Chondrocyte (in vitro differentiated cells): Measurements from ENCODE around the gene MYCL. TPM values are rescaled to one million over a fixed set of nuclear protein-coding genes. Genes with fewer than 3 reads are reported as not detected.

Experiments used
- DNase-seq: peaks from one replicate; pipeline ENCODE4 v3.0.0; 2021; ENCODE audit warnings: mixed read lengths, low spot score
- H3K27ac Mint-ChIP-seq: one replicate; pipeline ENCODE4 v1.8.0; 2021; ENCODE audit warnings: mild to moderate bottlenecking, moderate library complexity, mixed read lengths; ENCODE audit not compliant: unreplicated experiment
- H3K27me3 Mint-ChIP-seq: 2 replicates; pipeline ENCODE4 v1.8.0; 2021; ENCODE audit warnings: low read depth, mixed read lengths
- H3K36me3 Mint-ChIP-seq: 2 replicates; pipeline ENCODE4 v1.8.0; 2021; ENCODE audit warnings: low read depth, mixed read lengths
- H3K4me1 Mint-ChIP-seq: 2 replicates; pipeline ENCODE4 v1.8.0; 2021; ENCODE audit warnings: low read depth, mild to moderate bottlenecking, mixed read lengths
- H3K4me3 Mint-ChIP-seq: one replicate; pipeline ENCODE4 v1.8.0; 2021; ENCODE audit warnings: mild to moderate bottlenecking, moderate library complexity, mixed read lengths; ENCODE audit not compliant: unreplicated experiment
- H3K9me3 Mint-ChIP-seq: 2 replicates; pipeline ENCODE4 v1.8.0; 2021; ENCODE audit warnings: low read depth, mixed read lengths
- CTCF ChIP-seq: fragments of 200-600 bp; sonication (generic); IDR thresholded peaks from 2 replicates; pipeline ENCODE4 v1.5.0; 2021; ENCODE audit warnings: antibody characterized with exemption, mild to moderate bottlenecking, moderate library complexity
- total RNA-seq: library from RNA; stranded (reverse); gene quantifications from 3 replicates; pipeline ENCODE4 v1.2.1, GENCODE V29; 2021

MYCL gene
- total RNA-seq, 1 donor from 2014 or later, result 0.47 TPM

GRCh38 chr1:39886757-39887231 lies 14.9 kb downstream of the MYCL start:
- TF ChIP-seq CTCF, result no peak
- Mint-ChIP-seq H3K9me3 (no peaks in the 10 kb centered on the region), H3K27ac (no peak overlapping the region), H3K4me1 (peaks cover 17% of the 10 kb centered on the region), H3K27me3 (no peaks in the 10 kb centered on the region), H3K4me3 (no peak overlapping the region), H3K36me3 (no peaks in the 10 kb centered on the region)
- DNase-seq, result no peak

GRCh38 chr1:39885516-39885915 lies 16.2 kb downstream of the MYCL start:
- no peaks in the 10 kb centered on the region for H3K36me3 Mint-ChIP-seq
- no peak overlapping the region for H3K27ac Mint-ChIP-seq
- no peak for TF ChIP-seq CTCF
- no peaks in the 10 kb centered on the region for H3K27me3 Mint-ChIP-seq
- H3K9me3 Mint-ChIP-seq, result no peaks in the 10 kb centered on the region
- H3K4me1 Mint-ChIP-seq, result peaks cover 19% of the 10 kb centered on the region
- DNase-seq, result no peak
- no peak overlapping the region for H3K4me3 Mint-ChIP-seq

- H3K36me3 Mint-ChIP-seq, result no peaks in the 10 kb centered on the region
- no peak for DNase-seq
- H3K27ac Mint-ChIP-seq, result peak overlapping the region; percentile 41
- H3K27me3 Mint-ChIP-seq, result no peaks in the 10 kb centered on the region
- TF ChIP-seq CTCF, result no peak
- no peaks in the 10 kb centered on the region for H3K9me3 Mint-ChIP-seq
- peaks cover 24% of the 10 kb centered on the region for H3K4me1 Mint-ChIP-seq
- peak overlapping the region; percentile 91 for H3K4me3 Mint-ChIP-seq
Measured at GRCh38 chr1:39882152-39882551, 19.6 kb downstream of the MYCL start.

- no peak overlapping the region for H3K4me3 Mint-ChIP-seq
- no peaks in the 10 kb centered on the region for H3K9me3 Mint-ChIP-seq
- TF ChIP-seq CTCF, result no peak
- H3K27me3 Mint-ChIP-seq, result no peaks in the 10 kb centered on the region
- H3K36me3 Mint-ChIP-seq, result peaks cover 2% of the 10 kb centered on the region
- no peak overlapping the region for H3K27ac Mint-ChIP-seq
- peaks cover 35% of the 10 kb centered on the region for H3K4me1 Mint-ChIP-seq
- no peak for DNase-seq
Measured at GRCh38 chr1:39877980-39878956, 23.4 kb downstream of the MYCL start.

GRCh38 chr1:39877231-39877778 lies 24.4 kb downstream of the MYCL start:
- Mint-ChIP-seq H3K4me1 (peaks cover 28% of the 10 kb centered on the region), H3K9me3 (no peaks in the 10 kb centered on the region), H3K27ac (no peak overlapping the region), H3K4me3 (no peak overlapping the region), H3K27me3 (no peaks in the 10 kb centered on the region), H3K36me3 (peaks cover 2% of the 10 kb centered on the region)
- DNase-seq, result no peak
- no peak for TF ChIP-seq CTCF
